ENCODE measurements around the gene IQGAP3. TPM values are rescaled to one million over a fixed set of nuclear protein-coding genes. Genes with fewer than 3 reads are reported as not detected.
A peak's percentile ranks its signal among the peaks of the same experiment; 100 is the strongest.

The IQGAP3 gene
- polyA plus RNA-seq, 1 experiment, result 28.1 TPM

DNA sequence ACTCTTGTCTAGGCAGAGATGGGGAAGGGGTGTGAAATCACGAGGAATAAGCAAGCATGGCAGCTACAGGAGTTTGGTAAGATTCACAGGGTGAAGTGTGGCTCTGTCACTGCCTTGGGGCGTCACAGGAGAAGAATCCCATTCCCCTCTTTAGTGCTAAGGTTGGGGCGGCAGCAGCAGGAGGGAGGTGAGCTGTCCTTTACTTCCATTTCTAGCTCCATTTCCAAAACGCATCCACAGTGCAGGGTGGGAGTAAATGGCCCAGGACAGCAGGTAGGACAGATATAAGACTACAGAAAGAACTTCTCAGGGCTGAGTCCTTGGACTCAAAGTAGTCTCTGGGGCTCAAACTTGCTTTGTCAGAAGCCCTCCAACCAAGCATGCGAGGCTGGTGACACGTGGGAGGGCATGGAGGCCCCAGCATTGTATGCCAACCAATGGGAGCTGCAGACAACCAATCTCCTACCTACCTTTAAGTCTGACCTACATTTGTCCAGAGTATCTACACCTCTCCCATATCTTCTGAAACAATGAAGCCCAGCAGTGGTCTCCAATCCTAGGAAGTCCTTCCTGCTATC lies 80.3 kb downstream of the IQGAP3 start:
- ChIA-PET POLR2A (no interaction called here), CTCF (interaction anchor here (1.6 to 4.6 kb wide), 3 partner anchors 9 to 33 kb away, joined by 3 to 31 read pairs (median 29); partner anchors contain the start of gene MEF2D)
- TF ChIP-seq CTCF (IDR thresholded peaks at IDR 0.05; ENCODE audit: insufficient read depth, low read depth, low read length), result no peak
- no peaks in the 10 kb centered on the region for H3K27me3 ChIP-seq (ENCODE audit: control insufficient read depth, insufficient read depth, low read length)
- DNase-seq (ENCODE audit: low read depth), result no peak
- no peak overlapping the region for H3K4me3 ChIP-seq (ENCODE audit: low read depth, low read length)
- peaks cover 5% of the 10 kb centered on the region for H3K36me3 ChIP-seq (ENCODE audit: control insufficient read depth, insufficient read depth, low read length)

DNA sequence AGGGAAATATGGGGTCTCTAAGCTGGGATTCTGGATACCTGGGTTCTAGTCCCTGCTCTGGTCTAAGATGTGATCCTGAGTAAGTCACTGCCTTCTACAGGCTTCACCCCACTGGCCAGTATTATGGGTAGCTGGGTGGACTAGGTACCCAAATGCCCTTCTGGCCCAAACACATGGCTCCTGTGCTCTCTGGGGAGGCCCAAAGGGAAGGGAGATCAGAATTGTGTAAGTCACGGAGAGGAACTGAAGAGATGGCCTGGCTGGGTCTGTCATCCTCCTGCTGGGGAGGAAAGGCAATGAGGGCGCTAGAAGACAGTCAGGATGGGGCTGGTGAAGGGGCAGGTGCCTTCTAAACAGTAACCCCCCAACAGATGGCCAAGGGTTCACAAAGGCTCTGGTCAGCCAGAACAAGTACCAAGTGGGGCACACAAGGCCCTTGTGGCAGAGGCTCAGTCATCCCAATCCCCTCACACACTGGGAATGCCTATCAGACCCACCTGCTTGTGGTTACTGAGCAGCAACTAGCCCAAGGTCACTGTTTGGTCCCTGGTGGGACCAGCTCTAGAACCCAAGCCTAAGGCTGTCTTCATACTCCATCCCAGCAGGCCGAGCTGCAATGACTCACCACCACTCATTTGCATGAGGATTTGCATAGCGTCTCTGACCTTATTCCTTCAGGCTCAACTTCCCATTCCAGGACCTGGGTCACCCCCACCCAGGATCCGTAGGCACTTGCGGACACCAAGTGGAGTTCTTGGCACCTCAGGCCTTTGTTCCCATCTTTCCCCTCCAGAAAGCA lies 81.0 kb downstream of the IQGAP3 start:
- Histone ChIP-seq H3K4me3 (ENCODE audit: low read depth, low read length) (no peak overlapping the region), H3K36me3 (ENCODE audit: control insufficient read depth, insufficient read depth, low read length) (peaks cover 5% of the 10 kb centered on the region), H3K27me3 (ENCODE audit: control insufficient read depth, insufficient read depth, low read length) (no peaks in the 10 kb centered on the region)
- POLR2A ChIA-PET, result interaction anchor here (0.5 kb wide), 1 partner anchor 13 kb away, joined by 3 read pairs; no protein-coding TSS in a partner anchor
- DNase-seq (ENCODE audit: low read depth), result no peak
- no peak for TF ChIP-seq CTCF (IDR thresholded peaks at IDR 0.05; ENCODE audit: insufficient read depth, low read depth, low read length)
- CTCF ChIA-PET, result interaction anchor here (0.9 to 4.6 kb wide), 11 partner anchors 10 to 425 kb away, joined by 3 to 31 read pairs (median 3); partner anchors contain the start of gene MEF2D

- CTCF ChIA-PET, result interaction anchor here (0.6 to 4.6 kb wide), 12 partner anchors 9 to 1168 kb away, joined by 3 to 31 read pairs (median 3); partner anchors contain the start of gene MEF2D
- POLR2A ChIA-PET, result interaction anchor here (0.5 to 1.0 kb wide), 2 partner anchors 10 to 14 kb away, joined by 3 to 10 read pairs; partner anchors contain the start of gene MEF2D
- no peak overlapping the region; the same call in 1 of the 2 replicates for H3K4me3 ChIP-seq (ENCODE audit: low read depth, low read length)
- no peak for DNase-seq (ENCODE audit: low read depth)
- H3K36me3 ChIP-seq (ENCODE audit: control insufficient read depth, insufficient read depth, low read length), result peaks cover 7% of the 10 kb centered on the region
- no peaks in the 10 kb centered on the region for H3K27me3 ChIP-seq (ENCODE audit: control insufficient read depth, insufficient read depth, low read length)
- peak; percentile 49; the same call in 1 of the 2 replicates for TF ChIP-seq CTCF (IDR thresholded peaks at IDR 0.05; ENCODE audit: insufficient read depth, low read depth, low read length)
Measured at GRCh38 chr1:156490401-156491032, 81.8 kb downstream of the IQGAP3 start.

GRCh38 chr1:156489935-156490293 lies 82.5 kb downstream of the IQGAP3 start:
- POLR2A ChIA-PET, result interaction anchor here (1.0 kb wide), 1 partner anchor 11 kb away, joined by 10 read pairs; the partner anchor contains the start of gene MEF2D

More at GRCh38 chr1:156489935-156490293, 82.5 kb downstream of the IQGAP3 start:
- Histone ChIP-seq H3K4me3 (ENCODE audit: low read depth, low read length) (no peak overlapping the region; the same call in 1 of the 2 replicates), H3K27me3 (ENCODE audit: control insufficient read depth, insufficient read depth, low read length) (no peaks in the 10 kb centered on the region), H3K36me3 (ENCODE audit: control insufficient read depth, insufficient read depth, low read length) (peaks cover 5% of the 10 kb centered on the region)
- TF ChIP-seq CTCF (IDR thresholded peaks at IDR 0.05; ENCODE audit: insufficient read depth, low read depth, low read length), result no peak
- CTCF ChIA-PET, result interaction anchor here (0.6 to 4.6 kb wide), 8 partner anchors 9 to 1167 kb away, joined by 3 to 31 read pairs (median 6); partner anchors contain the start of gene MEF2D
- no peak for DNase-seq (ENCODE audit: low read depth)
